HepG2 (cell line): ENCODE data around the gene ABHD6. TPM values are rescaled to one million over a fixed set of nuclear protein-coding genes. Genes with fewer than 3 reads are reported as not detected.
A peak's percentile ranks its signal among the peaks of the same experiment; 100 is the strongest.

ENCODE experiments used
- ATAC-seq: fragments of 200-7000 bp; cut with Tn5 transposase; 3 replicates; pipeline ENCODE4 v1.9.1; 2020; ENCODE audit warnings: mild to moderate bottlenecking, moderate library complexity
- BruUV-seq: library from RNA; stranded (reverse); fragments of 400-500 nt; replicated peaks from 2 replicates; lab custom pipeline; 2021; lab: Mats Ljungman, UMichigan
- CTCF ChIA-PET: fragments of 300-600 bp; formaldehyde crosslinking; extraction: SDS; loops from one replicate; lab custom pipeline; 2021; ENCODE audit warnings: low total read pairs, inconsistent platforms, low intra/inter-chr PET ratio; lab: Yijun Ruan, JAX
- POLR2A ChIA-PET: fragments of 350-600 bp; sonication (Branson Sonifier 250); formaldehyde crosslinking; loops from one replicate; lab custom pipeline; 2020; ENCODE audit warnings: antibody characterized with exemption, inconsistent platforms; lab: Yijun Ruan, JAX
- DNase-seq: peaks from one replicate; pipeline ENCODE4 v3.0.0-alpha.2; 2015; ENCODE audit warnings: low spot score
- FAIRE-seq: peaks from 3 replicates; lab custom pipeline; 2011; peaks lifted over from hg19 to GRCh38; lab: Jason Lieb, UNC
- H2AFZ ChIP-seq: one replicate; pipeline ENCODE4 v1.6.1; 2011; ENCODE audit warnings: low read length, inconsistent platforms
- H3K27ac ChIP-seq: fragments of 300-600 bp; 3 replicates; pipeline ENCODE4 v1.8.0; 2011; ENCODE audit warnings: mixed run types, mild to moderate bottlenecking, mixed read lengths, low read length, inconsistent platforms; ENCODE audit not compliant: insufficient read depth; ENCODE audit errors: extremely low read length
- H3K27me3 ChIP-seq, 2 experiments: fragments of 200-600 bp in 1 of 2; 2 replicates in 1 of 2; 3 replicates in 1 of 2; pipeline versions ENCODE4 v1.6.0 to v1.8.0; 2011; ENCODE audit warnings: low read length in 2 of 2, mild to moderate bottlenecking in 2 of 2, moderate library complexity in 2 of 2, inconsistent platforms in 1 of 2; ENCODE audit not compliant: insufficient read depth in 2 of 2, control insufficient read depth in 1 of 2
- H3K36me3 ChIP-seq, 2 experiments: fragments of 200-600 bp in 1 of 2; replicated peaks in 1 of 2; 2 replicates in 1 of 2; 3 replicates in 1 of 2; pipeline versions ENCODE4 v1.5.1 to v1.8.0; 2011; ENCODE audit warnings: low read length in 2 of 2, inconsistent platforms in 1 of 2; ENCODE audit not compliant: insufficient read depth in 2 of 2, control insufficient read depth in 1 of 2
- H3K4me1 ChIP-seq: 2 replicates; pipeline ENCODE4 v1.5.1; 2012; ENCODE audit warnings: low read length, inconsistent platforms; ENCODE audit not compliant: insufficient read depth
- H3K4me2 ChIP-seq: 2 replicates; pipeline ENCODE4 v1.6.0; 2011; ENCODE audit warnings: low read depth, low read length, inconsistent platforms
- H3K4me3 ChIP-seq, 3 experiments: fragments of 200-600 bp in 1 of 3; sonication (generic), shearing (Covaris generic) in 1 of 3; replicated peaks in 1 of 3; 2 replicates each; pipeline ENCODE4 v1.5.1; 2011 to 2016; ENCODE audit warnings: low read length in 3 of 3, inconsistent platforms in 2 of 3, low read depth in 2 of 3, mild to moderate bottlenecking in 2 of 3, control low read depth in 1 of 3, mixed read lengths in 1 of 3; ENCODE audit not compliant: insufficient read depth in 1 of 3
- H3K79me2 ChIP-seq: one replicate; pipeline ENCODE4 v1.6.1; 2011; ENCODE audit warnings: low read length, inconsistent platforms; ENCODE audit not compliant: insufficient read depth
- H3K9ac ChIP-seq: 2 replicates; pipeline ENCODE4 v1.6.0; 2011; ENCODE audit warnings: mild to moderate bottlenecking, low read depth, low read length, inconsistent platforms; ENCODE audit not compliant: insufficient read depth
- H3K9me3 ChIP-seq: 2 replicates; pipeline ENCODE4 v1.5.1; 2012; ENCODE audit warnings: mild to moderate bottlenecking, low read length
- H4K20me1 ChIP-seq: 2 replicates; pipeline ENCODE4 v1.6.0; 2011; ENCODE audit warnings: inconsistent platforms, mild to moderate bottlenecking, low read length, moderate library complexity; ENCODE audit not compliant: insufficient read depth
- CBX1 ChIP-seq: IDR thresholded peaks from one replicate; pipeline ENCODE4 v1.6.1; 2016; ENCODE audit warnings: antibody characterized with exemption, low read depth
- ESRRA ChIP-seq: sonication (generic); formaldehyde crosslinking; IDR thresholded peaks from 2 replicates; pipeline ENCODE4 v1.5.1; 2020; ENCODE audit warnings: mild to moderate bottlenecking, low read depth, missing genetic modification reagents
- FOXA1 ChIP-seq, 2 experiments: fragments of 450-650 bp in 1 of 2; sonication (generic) in 1 of 2; formaldehyde crosslinking in 1 of 2; IDR thresholded peaks; 2 replicates each; pipeline versions ENCODE4 v1.4.0 to v1.6.1; 2016 to 2020; ENCODE audit warnings: missing genetic modification reagents in 1 of 2
- POGZ ChIP-seq: sonication (generic); formaldehyde crosslinking; IDR thresholded peaks from 2 replicates; pipeline ENCODE4 v1.4.0; 2020; ENCODE audit warnings: mild to moderate bottlenecking, missing genetic modification reagents
- RCOR2 ChIP-seq: IDR thresholded peaks from 2 replicates; pipeline ENCODE4 v1.6.1; 2016; ENCODE audit warnings: missing biosample characterization, missing genetic modification reagents
- SOX6 ChIP-seq, 2 experiments: fragments of 450-650 bp in 1 of 2; sonication (generic) in 1 of 2; formaldehyde crosslinking in 1 of 2; IDR thresholded peaks; 2 replicates each; pipeline versions ENCODE4 v1.4.0 to v1.6.1; 2017 to 2020; ENCODE audit warnings: antibody characterized with exemption in 1 of 2, mild to moderate bottlenecking in 1 of 2, missing genetic modification reagents in 1 of 2
- SP2 ChIP-seq: sonication (generic); formaldehyde crosslinking; IDR thresholded peaks from 2 replicates; pipeline ENCODE4 v1.5.1; 2020; ENCODE audit warnings: mild to moderate bottlenecking, missing genetic modification reagents
- TEAD3 ChIP-seq: optimal IDR thresholded peaks from 2 replicates; pipeline ENCODE3; 2016; ENCODE audit warnings: borderline replicate concordance
- ZKSCAN8 ChIP-seq: IDR thresholded peaks from 2 replicates; pipeline ENCODE4 v1.6.1; 2016; ENCODE audit warnings: borderline replicate concordance, missing genetic modification reagents, missing compliant biosample characterization
- ZMYM3 ChIP-seq: sonication (generic); formaldehyde crosslinking; IDR thresholded peaks from 2 replicates; pipeline ENCODE4 v1.5.1; 2020; ENCODE audit warnings: mild to moderate bottlenecking, missing genetic modification reagents
- ZNF3 ChIP-seq: IDR thresholded peaks from 2 replicates; pipeline ENCODE4 v1.7.0; 2017; ENCODE audit warnings: inconsistent platforms
- ZNF484 ChIP-seq: sonication (generic); formaldehyde crosslinking; IDR thresholded peaks from 2 replicates; pipeline ENCODE4 v1.5.1; 2020; ENCODE audit warnings: mild to moderate bottlenecking, low read depth, missing genetic modification reagents, borderline replicate concordance
- ZNF629 ChIP-seq: sonication (generic); formaldehyde crosslinking; conservative IDR thresholded peaks from 2 replicates; pipeline ENCODE4 v1.5.0; 2020; ENCODE audit warnings: missing genetic modification reagents
- WGBS: methylation state at CpG from one replicate; pipeline ENCODE4 v1.1.6; 2017; ENCODE audit warnings: low lambda C conversion rate; 5-methylcytosine and 5-hydroxymethylcytosine counted together
- in situ Hi-C: cut with HindIII; loops from 2 replicates; pipeline ENCODE4 v1.10.0; 2017; ENCODE audit warnings: low pct_unique_long_range_greater_than_20kb; ENCODE audit not compliant: extremely low pct_ligation_motif_present
- intact Hi-C: fragments of 100-400 bp; cut with micrococcal nuclease; formaldehyde crosslinking; loops from one replicate; pipeline ENCODE4 v1.10.0; 2022; ENCODE audit not compliant: unreplicated experiment
- polyA plus RNA-seq, 8 experiments: library from polyadenylated mRNA; depleted of rRNA in 3 of 8; stranded (reverse) in 7 of 8; unstranded in 1 of 8; fragments of >200 nt; fragmentation: Illumina TruSeq in 4 of 8; extraction: Trizol in 4 of 8; gene quantifications; 2 replicates each; pipeline versions ENCODE4 v1.2.1 to v1.2.3, GENCODE V29; 2011 to 2016; ENCODE audit warnings: low read depth in 4 of 8, missing spikeins in 1 of 8, mixed read lengths in 1 of 8; ENCODE audit not compliant: insufficient read depth in 1 of 8
- total RNA-seq, 5 experiments: library from RNA; depleted of rRNA; stranded (reverse); fragments of >200 nt; fragmentation: Illumina TruSeq; extraction: Trizol; gene quantifications; 2 replicates each; pipeline ENCODE4 v1.2.3, GENCODE V29; 2016; ENCODE audit warnings: low read depth in 1 of 5
- TF ChIP-seq, protein P1 (sequence below), 2 experiments: sonication (generic) in 1 of 2; formaldehyde crosslinking in 1 of 2; IDR thresholded peaks; 2 replicates each; pipeline versions ENCODE4 v1.4.0 to v1.6.1; 2016 to 2020; ENCODE audit warnings: borderline replicate concordance in 1 of 2, low read depth in 1 of 2, mild to moderate bottlenecking in 1 of 2, missing genetic modification reagents in 1 of 2
- TF ChIP-seq, protein P2 (sequence below): sonication (generic); formaldehyde crosslinking; IDR thresholded peaks from 2 replicates; pipeline ENCODE4 v1.5.0; 2020; ENCODE audit warnings: mild to moderate bottlenecking, missing genetic modification reagents, moderate library complexity

Gene ABHD6
- total and polyA plus RNA-seq, 2 of the 13 experiments (the other 11 are each of a cell fraction or from before 2014, with no cell fraction given): 9.0 to 17.2 TPM

DNA sequence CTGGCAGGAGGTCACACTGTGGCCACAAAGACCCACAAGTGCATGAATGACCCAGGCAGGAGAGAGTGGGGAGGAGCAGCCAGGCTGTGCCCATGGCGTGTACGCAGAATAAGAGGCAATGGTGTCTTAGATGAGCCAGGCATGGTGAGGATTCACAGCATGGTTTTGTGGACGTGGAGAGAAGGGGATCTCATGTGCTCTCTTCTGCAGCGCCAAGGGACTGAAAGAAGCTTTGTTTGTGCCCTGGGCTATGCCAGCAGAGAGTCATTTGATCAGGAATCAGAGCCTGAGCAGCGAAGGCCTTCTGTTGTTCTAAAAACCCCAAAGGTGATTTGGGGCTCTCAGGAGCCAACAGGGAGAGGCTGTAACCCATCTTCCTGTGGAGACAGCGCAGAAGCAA lies 49.8 kb downstream of the ABHD6 start (continued):
- TF ChIP-seq, protein P1, sequence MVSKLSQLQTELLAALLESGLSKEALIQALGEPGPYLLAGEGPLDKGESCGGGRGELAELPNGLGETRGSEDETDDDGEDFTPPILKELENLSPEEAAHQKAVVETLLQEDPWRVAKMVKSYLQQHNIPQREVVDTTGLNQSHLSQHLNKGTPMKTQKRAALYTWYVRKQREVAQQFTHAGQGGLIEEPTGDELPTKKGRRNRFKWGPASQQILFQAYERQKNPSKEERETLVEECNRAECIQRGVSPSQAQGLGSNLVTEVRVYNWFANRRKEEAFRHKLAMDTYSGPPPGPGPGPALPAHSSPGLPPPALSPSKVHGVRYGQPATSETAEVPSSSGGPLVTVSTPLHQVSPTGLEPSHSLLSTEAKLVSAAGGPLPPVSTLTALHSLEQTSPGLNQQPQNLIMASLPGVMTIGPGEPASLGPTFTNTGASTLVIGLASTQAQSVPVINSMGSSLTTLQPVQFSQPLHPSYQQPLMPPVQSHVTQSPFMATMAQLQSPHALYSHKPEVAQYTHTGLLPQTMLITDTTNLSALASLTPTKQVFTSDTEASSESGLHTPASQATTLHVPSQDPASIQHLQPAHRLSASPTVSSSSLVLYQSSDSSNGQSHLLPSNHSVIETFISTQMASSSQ (IDR thresholded peaks at IDR 0.05; ENCODE audit: low read depth): no peak
- TF ChIP-seq, protein P1 (CRISPR knock-in tag; IDR thresholded peaks at IDR 0.05; ENCODE audit: borderline replicate concordance): no peak
- TF ChIP-seq CBX1: no peak

DNA sequence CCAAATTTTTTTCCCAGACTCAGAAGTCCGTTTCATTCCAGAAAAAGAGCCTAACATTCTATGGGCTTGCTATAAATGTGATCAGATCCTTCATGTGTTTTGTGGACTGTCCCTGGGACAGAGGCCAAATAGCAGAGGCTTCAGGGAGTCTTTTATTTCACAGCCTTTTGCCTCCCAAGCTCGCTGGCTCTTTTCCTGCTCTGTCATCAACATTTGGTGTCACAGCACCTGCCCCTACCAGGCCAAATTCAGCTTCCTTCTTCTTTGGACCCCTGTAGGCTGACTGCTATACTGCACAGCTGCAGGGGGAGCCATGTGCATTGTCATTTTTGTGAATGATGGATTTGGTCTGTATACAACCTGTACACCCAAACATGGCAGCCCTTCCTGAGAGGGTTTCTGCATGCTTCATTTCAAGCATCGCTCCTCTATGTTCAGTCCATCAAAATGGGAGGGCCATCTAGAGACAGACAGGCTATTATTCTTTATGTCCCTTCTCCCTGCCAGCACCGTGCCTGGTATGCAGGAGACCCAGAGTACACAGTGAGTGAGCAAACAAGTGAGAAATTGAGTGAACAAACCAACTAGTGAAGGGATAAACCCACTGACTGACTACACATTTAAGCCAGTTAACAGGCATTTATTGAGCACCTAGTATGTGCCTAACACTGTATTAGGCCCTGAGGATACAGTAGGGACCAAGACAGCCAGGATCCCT lies 50.6 kb downstream of the ABHD6 start:
- in situ Hi-C loops (no loop called here), intact Hi-C loops (loop anchor here (5.0 kb wide), 1 partner anchor 51 kb away; the partner anchor contains the start of gene ABHD6)
- DNase-seq (peak; percentile 51), ATAC-seq (peak; percentile 89), FAIRE-seq (peak; percentile 47)
- H3K79me2 ChIP-seq: no peaks in the 10 kb centered on the region
- ChIA-PET POLR2A (no interaction called here), CTCF (no interaction called here)
- H4K20me1 ChIP-seq: no peaks in the 10 kb centered on the region
- no peak overlapping the region for H3K27ac ChIP-seq
- H3K9me3 ChIP-seq: no peaks in the 10 kb centered on the region
- H2AFZ ChIP-seq: no peak overlapping the region
- no TSS peak for BruUV-seq
- H3K27me3 ChIP-seq: no peaks in the 10 kb centered on the region
- H3K4me3 ChIP-seq: no peak overlapping the region
- no peak overlapping the region for H3K4me2 ChIP-seq
- WGBS: 59% methylated on average over 4 of the region's 4 CpGs
- H3K9ac ChIP-seq: no peak overlapping the region
- H3K36me3 ChIP-seq: peaks cover 0 to 5% of the 10 kb centered on the region in 2 experiments; a peak in 3 of 5 replicates
- peaks cover 18% of the 10 kb centered on the region for H3K4me1 ChIP-seq
- TF ChIP-seq RCOR2 (CRISPR knock-in tag) (0 out of 2 replicates have a peak, but pooled peaks have one; percentile 26), FOXA1 (IDR thresholded peaks at IDR 0.05) (no peak), FOXA1 (CRISPR knock-in tag; IDR thresholded peaks at IDR 0.05) (peak; percentile 35; the same call in 1 of the 2 replicates), ZKSCAN8 (CRISPR knock-in tag) (peak; percentile 96), ESRRA (CRISPR knock-in tag) (no peak), SOX6 (IDR thresholded peaks at IDR 0.05) (no peak), SOX6 (CRISPR knock-in tag; IDR thresholded peaks at IDR 0.05) (0 out of 2 replicates have a peak, but pooled peaks have one; percentile 30), ZNF484 (CRISPR knock-in tag) (no peak), POGZ (CRISPR knock-in tag) (0 out of 2 replicates have a peak, but pooled peaks have one; percentile 21), SP2 (CRISPR knock-in tag) (no peak), ZNF3 (CRISPR knock-in tag) (peak; percentile 90), ZMYM3 (CRISPR knock-in tag) (peak; percentile 46; the same call in 1 of the 2 replicates), TEAD3 (CRISPR knock-in tag) (peak; percentile 78), ZNF629 (CRISPR knock-in tag) (peak; percentile 61)
- TF ChIP-seq, protein P2, sequence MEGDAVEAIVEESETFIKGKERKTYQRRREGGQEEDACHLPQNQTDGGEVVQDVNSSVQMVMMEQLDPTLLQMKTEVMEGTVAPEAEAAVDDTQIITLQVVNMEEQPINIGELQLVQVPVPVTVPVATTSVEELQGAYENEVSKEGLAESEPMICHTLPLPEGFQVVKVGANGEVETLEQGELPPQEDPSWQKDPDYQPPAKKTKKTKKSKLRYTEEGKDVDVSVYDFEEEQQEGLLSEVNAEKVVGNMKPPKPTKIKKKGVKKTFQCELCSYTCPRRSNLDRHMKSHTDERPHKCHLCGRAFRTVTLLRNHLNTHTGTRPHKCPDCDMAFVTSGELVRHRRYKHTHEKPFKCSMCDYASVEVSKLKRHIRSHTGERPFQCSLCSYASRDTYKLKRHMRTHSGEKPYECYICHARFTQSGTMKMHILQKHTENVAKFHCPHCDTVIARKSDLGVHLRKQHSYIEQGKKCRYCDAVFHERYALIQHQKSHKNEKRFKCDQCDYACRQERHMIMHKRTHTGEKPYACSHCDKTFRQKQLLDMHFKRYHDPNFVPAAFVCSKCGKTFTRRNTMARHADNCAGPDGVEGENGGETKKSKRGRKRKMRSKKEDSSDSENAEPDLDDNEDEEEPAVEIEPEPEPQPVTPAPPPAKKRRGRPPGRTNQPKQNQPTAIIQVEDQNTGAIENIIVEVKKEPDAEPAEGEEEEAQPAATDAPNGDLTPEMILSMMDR (CRISPR knock-in tag): peak; percentile 17; the same call in 1 of the 2 replicates
